B cell (primary cell): ENCODE data around the gene TANC1. TPM values are rescaled to one million over a fixed set of nuclear protein-coding genes. Genes with fewer than 3 reads are reported as not detected.

Source experiments
- ATAC-seq: fragments of 200-7000 bp; cut with Tn5 transposase; one replicate; pipeline ENCODE4 v1.10.0; 2021; ENCODE audit warnings: low read depth, mild to moderate bottlenecking, moderate number of reproducible peaks, moderate library complexity
- CTCF ChIA-PET: fragments of 350-600 bp; sonication (Branson Sonifier 250); formaldehyde crosslinking; loops from one replicate; lab custom pipeline; 2021; ENCODE audit warnings: antibody characterized with exemption, inconsistent platforms; lab: Charles Lee
- POLR2A ChIA-PET: fragments of 350-600 bp; sonication (Branson Sonifier 250); formaldehyde crosslinking; loops from one replicate; lab custom pipeline; 2021; ENCODE audit warnings: antibody characterized with exemption; lab: Charles Lee
- DNase-seq: peaks from one replicate; pipeline ENCODE4 v3.0.0; 2013
- H2AFZ ChIP-seq: 2 replicates; pipeline ENCODE4 v1.6.1; 2012; ENCODE audit warnings: mild to moderate bottlenecking, low read depth, low read length; ENCODE audit not compliant: insufficient read depth, poor library complexity, severe bottlenecking
- H3K27ac ChIP-seq, 2 donors: 1 replicate in 1 of 2; 2 replicates in 1 of 2; pipeline ENCODE4 v1.5.1; 2012 to 2013; ENCODE audit warnings: low read length in 2 of 2, mild to moderate bottlenecking in 2 of 2, moderate library complexity in 1 of 2
- H3K27me3 ChIP-seq, 4 experiments: fragments of 200-600 bp in 1 of 4; sonication (generic) in 1 of 4; replicated peaks in 1 of 4; 1 replicate in 2 of 4; 2 replicates in 2 of 4; pipeline versions ENCODE4 v1.6.1 to v1.7.0; 2013 to 2016; ENCODE audit warnings: low read length in 3 of 4, mild to moderate bottlenecking in 2 of 4, mixed read lengths in 1 of 4, moderate library complexity in 1 of 4; ENCODE audit not compliant: insufficient read depth in 4 of 4, control insufficient read depth in 3 of 4; ENCODE audit errors: control extremely low read depth in 1 of 4
- H3K36me3 ChIP-seq, 2 experiments: replicated peaks in 1 of 2; 1 replicate in 1 of 2; 2 replicates in 1 of 2; pipeline versions ENCODE4 v1.6.1 to v1.7.1; 2013; ENCODE audit warnings: low read length in 1 of 2; ENCODE audit not compliant: insufficient read depth in 2 of 2, control insufficient read depth in 1 of 2; ENCODE audit errors: control extremely low read depth in 1 of 2, extremely low read depth in 1 of 2
- H3K4me1 ChIP-seq, 2 donors: fragments of 200-600 bp in 1 of 2; sonication (generic) in 1 of 2; 1 replicate in 1 of 2; 2 replicates in 1 of 2; pipeline versions ENCODE4 v1.5.1 to v1.6.1; 2013 to 2017; ENCODE audit warnings: low read length in 2 of 2; ENCODE audit not compliant: control insufficient read depth in 2 of 2, insufficient read depth in 2 of 2
- H3K4me2 ChIP-seq: replicated peaks from 2 replicates; pipeline ENCODE3; 2012; ENCODE audit warnings: mild to moderate bottlenecking, low read depth, low read length; ENCODE audit not compliant: poor library complexity, severe bottlenecking
- H3K4me3 ChIP-seq, 5 experiments: fragments of 200-600 bp in 1 of 5; sonication (generic) in 1 of 5; 1 replicate in 3 of 5; 2 replicates in 2 of 5; pipeline versions ENCODE4 v1.5.1 to v1.7.0; 2011 to 2016; ENCODE audit warnings: low read length in 4 of 5, mild to moderate bottlenecking in 4 of 5, low read depth in 2 of 5, control low read depth in 1 of 5, moderate library complexity in 1 of 5; ENCODE audit not compliant: insufficient read depth in 1 of 5; ENCODE audit errors: control extremely low read depth in 1 of 5, extremely low read depth in 1 of 5
- H3K79me2 ChIP-seq: fragments of 200-600 bp; sonication (generic); one replicate; pipeline ENCODE4 v1.6.0; 2016; ENCODE audit warnings: low read length; ENCODE audit not compliant: control insufficient read depth, insufficient read depth
- H3K9ac ChIP-seq: fragments of 200-600 bp; sonication (generic); 2 replicates; pipeline ENCODE4 v1.6.1; 2017; ENCODE audit warnings: mild to moderate bottlenecking, low read length, moderate library complexity
- H3K9me3 ChIP-seq, 3 donors: one replicate each; pipeline versions ENCODE4 v1.6.1 to v1.7.1; 2013; ENCODE audit warnings: low read length in 2 of 3; ENCODE audit not compliant: control insufficient read depth in 2 of 3, insufficient read depth in 1 of 3; ENCODE audit errors: control extremely low read depth in 1 of 3
- H4K20me1 ChIP-seq: 2 replicates; pipeline ENCODE4 v1.6.0; 2012; ENCODE audit warnings: mild to moderate bottlenecking, low read length; ENCODE audit not compliant: insufficient read depth, control insufficient read depth, poor library complexity, severe bottlenecking
- H3K27ac Mint-ChIP-seq: one replicate; pipeline ENCODE4 v1.8.0; 2021; ENCODE audit warnings: mixed read lengths
- H3K27me3 Mint-ChIP-seq: one replicate; pipeline ENCODE4 v1.8.0; 2021; ENCODE audit warnings: mixed read lengths
- H3K4me1 Mint-ChIP-seq: one replicate; pipeline ENCODE4 v1.8.0; 2021; ENCODE audit warnings: mixed read lengths
- H3K4me3 Mint-ChIP-seq: one replicate; pipeline ENCODE4 v1.8.0; 2021; ENCODE audit warnings: mixed read lengths
- H3K9me3 Mint-ChIP-seq: one replicate; pipeline ENCODE4 v1.8.0; 2022; ENCODE audit warnings: mixed read lengths; ENCODE audit not compliant: insufficient read depth
- CTCF ChIP-seq: fragments of 200-600 bp; IDR thresholded peaks from one replicate; pipeline ENCODE4 v1.8.0; 2022; ENCODE audit warnings: antibody characterized with exemption, mild to moderate bottlenecking
- EZH2 ChIP-seq: IDR thresholded peaks from 2 replicates; pipeline ENCODE4 v1.6.1; 2012; ENCODE audit warnings: borderline replicate concordance, low read depth, mild to moderate bottlenecking, moderate library complexity, low read length; ENCODE audit not compliant: insufficient read depth, poor library complexity, severe bottlenecking
- WGBS: methylation state at CpG from one replicate; pipeline ENCODE4 v1.1.5; 2013; ENCODE audit warnings: missing lambda C conversion rate; ENCODE audit not compliant: insufficient coverage; 5-methylcytosine and 5-hydroxymethylcytosine counted together
- intact Hi-C: fragments of 100-400 bp; cut with micrococcal nuclease; formaldehyde crosslinking; loops from one replicate; pipeline ENCODE4 v1.10.0; 2022
- polyA plus RNA-seq: library from polyadenylated mRNA; depleted of rRNA; stranded (reverse); fragments of >200 nt; gene quantifications from 2 replicates; pipeline ENCODE4 v1.2.3, GENCODE V29; 2012
- total RNA-seq, 2 donors: library from RNA; stranded (reverse); fragments of 120-200 nt in 1 of 2; gene quantifications; 1 replicate in 1 of 2; 2 replicates in 1 of 2; pipeline versions ENCODE4 v1.2.3 to v1.2.4, GENCODE V29; 2013 to 2022

TANC1 gene
- total and polyA plus RNA-seq, 2 donors (not counting 1 experiment from before 2014, with no cell fraction given), result 0.13 TPM; not detected in 1

DNA sequence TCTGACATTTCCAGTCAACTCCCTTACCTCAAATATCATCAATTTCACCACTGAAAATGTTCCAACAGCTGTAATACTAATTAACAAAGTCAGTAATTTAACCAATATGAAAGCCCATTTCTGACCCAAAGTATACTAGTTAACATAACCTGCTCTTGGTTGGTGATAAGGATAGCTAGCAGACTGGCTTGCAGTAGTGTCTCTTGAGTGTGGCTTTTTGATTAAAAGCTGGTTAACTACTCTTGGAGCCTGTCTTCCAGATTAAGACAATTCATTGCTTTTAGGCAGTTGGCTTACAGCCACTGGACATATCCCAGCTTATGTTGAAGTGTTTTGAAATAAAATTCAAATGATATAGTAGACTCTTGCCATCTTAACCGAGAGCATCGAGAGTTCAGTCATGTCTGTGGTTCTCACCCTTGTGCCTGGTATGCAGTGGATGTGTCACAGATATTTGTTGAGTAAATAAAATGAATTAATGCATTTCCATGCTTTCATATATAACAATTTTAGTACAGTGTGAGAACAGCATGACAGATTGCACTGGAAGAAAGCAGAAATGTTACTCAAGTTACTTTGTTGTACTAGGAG, 158.1 kb downstream of the TANC1 start:
- POLR2A ChIA-PET, result no interaction called here
- ATAC-seq, result no peak
- no peak overlapping the region for H3K4me3 Mint-ChIP-seq

More for the DNA sequence above, 158.1 kb downstream of the TANC1 start:
- Histone ChIP-seq H3K4me1 (peaks cover 3 to 6% of the 10 kb centered on the region in 2 donors), H3K9ac (no peak overlapping the region), H3K79me2 (no peaks in the 10 kb centered on the region), H3K4me2 (no peak overlapping the region), H3K9me3 (peaks cover 0 to 3% (median 0%) of the 10 kb centered on the region in 3 donors), H3K4me3 (no peak overlapping the region), H2AFZ (no peak overlapping the region), H4K20me1 (no peaks in the 10 kb centered on the region), H3K36me3 (no peaks in the 10 kb centered on the region), H3K27me3 (peaks cover 0 to 4% (median 0%) of the 10 kb centered on the region in 4 experiments), H3K27ac (no peak overlapping the region)
- WGBS, result no CpG with 5 or more reads among the region's 2 CpGs
- intact Hi-C loops, result no loop called here
- CTCF ChIA-PET, result interaction anchor here (1.3 to 2.4 kb wide), 2 partner anchors 8 to 11 kb away, joined by 4 to 8 read pairs; no protein-coding TSS in a partner anchor
- peaks cover 8% of the 10 kb centered on the region for H3K4me1 Mint-ChIP-seq
- TF ChIP-seq EZH2 (no peak), CTCF (no peak)
- DNase-seq, result no peak
- peaks cover 4% of the 10 kb centered on the region for H3K27me3 Mint-ChIP-seq
- no peak overlapping the region for H3K27ac Mint-ChIP-seq
- no peaks in the 10 kb centered on the region for H3K9me3 Mint-ChIP-seq
